Astrocyte of the cerebellum (primary cell): ENCODE data around the gene OTULIN.

Experiments used
- DNase-seq: peaks from one replicate; pipeline ENCODE4 v3.0.0-alpha.2; 2011; ENCODE audit warnings: low read depth
- H3K4me3 ChIP-seq: 2 replicates; pipeline ENCODE4 v1.5.1; 2011; ENCODE audit warnings: mild to moderate bottlenecking, low read depth, low read length, moderate library complexity
- in situ Hi-C: cut with HindIII; loops from 2 replicates; pipeline ENCODE4 v1.10.0; 2017; ENCODE audit warnings: low sequenced_read_pairs
- TF ChIP-seq, protein P1 (sequence below): IDR thresholded peaks from 2 replicates; pipeline ENCODE4 v1.5.1; 2012; ENCODE audit warnings: low read length, low read depth, moderate library complexity, mild to moderate bottlenecking; ENCODE audit errors: missing control alignments

The OTULIN gene

GRCh38 chr5:14635656-14636055 lies 28.9 kb upstream of the OTULIN start:
- no peak for DNase-seq
- TF ChIP-seq, protein P1, sequence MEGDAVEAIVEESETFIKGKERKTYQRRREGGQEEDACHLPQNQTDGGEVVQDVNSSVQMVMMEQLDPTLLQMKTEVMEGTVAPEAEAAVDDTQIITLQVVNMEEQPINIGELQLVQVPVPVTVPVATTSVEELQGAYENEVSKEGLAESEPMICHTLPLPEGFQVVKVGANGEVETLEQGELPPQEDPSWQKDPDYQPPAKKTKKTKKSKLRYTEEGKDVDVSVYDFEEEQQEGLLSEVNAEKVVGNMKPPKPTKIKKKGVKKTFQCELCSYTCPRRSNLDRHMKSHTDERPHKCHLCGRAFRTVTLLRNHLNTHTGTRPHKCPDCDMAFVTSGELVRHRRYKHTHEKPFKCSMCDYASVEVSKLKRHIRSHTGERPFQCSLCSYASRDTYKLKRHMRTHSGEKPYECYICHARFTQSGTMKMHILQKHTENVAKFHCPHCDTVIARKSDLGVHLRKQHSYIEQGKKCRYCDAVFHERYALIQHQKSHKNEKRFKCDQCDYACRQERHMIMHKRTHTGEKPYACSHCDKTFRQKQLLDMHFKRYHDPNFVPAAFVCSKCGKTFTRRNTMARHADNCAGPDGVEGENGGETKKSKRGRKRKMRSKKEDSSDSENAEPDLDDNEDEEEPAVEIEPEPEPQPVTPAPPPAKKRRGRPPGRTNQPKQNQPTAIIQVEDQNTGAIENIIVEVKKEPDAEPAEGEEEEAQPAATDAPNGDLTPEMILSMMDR: no peak
- no peak overlapping the region for H3K4me3 ChIP-seq
- in situ Hi-C loops: loop anchor here (25.0 kb wide), 2 partner anchors 248 to 648 kb away; no protein-coding TSS in a partner anchor

GRCh38 chr5:14640765-14641164 lies 23.8 kb upstream of the OTULIN start:
- in situ Hi-C loops: loop anchor here (25.0 kb wide), 2 partner anchors 253 to 653 kb away; no protein-coding TSS in a partner anchor
- DNase-seq: no peak
- H3K4me3 ChIP-seq: no peak overlapping the region
- TF ChIP-seq, protein P1: no peak

DNA sequence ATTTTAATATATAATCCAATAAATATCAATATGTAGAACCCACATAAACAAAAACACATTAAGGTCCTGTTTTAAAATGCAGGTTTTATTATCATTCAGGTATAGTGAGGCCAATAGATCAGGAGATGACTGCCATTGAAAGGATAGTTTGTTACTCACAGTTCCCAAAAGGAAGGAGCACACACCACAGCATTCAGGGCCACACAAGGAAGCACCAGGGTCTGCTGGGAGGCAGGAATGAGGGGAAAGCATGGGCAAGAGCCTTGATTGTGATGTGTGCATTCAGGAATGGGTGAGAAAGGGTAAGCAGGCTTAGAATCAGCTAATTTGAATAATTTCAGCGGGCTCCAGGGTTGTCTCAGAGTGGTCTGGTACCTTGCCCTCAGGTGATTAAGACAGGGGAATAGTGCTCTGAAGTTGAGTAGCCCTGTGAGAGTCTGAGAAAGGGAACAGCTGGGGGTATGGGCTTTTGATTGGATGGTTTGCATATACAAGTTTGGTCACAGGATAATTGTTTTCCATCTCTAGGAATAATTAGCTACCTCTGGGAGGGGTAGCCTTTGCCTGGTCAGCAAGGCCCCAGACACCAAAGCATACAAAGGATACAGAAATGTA lies 19.8 kb upstream of the OTULIN start:
- in situ Hi-C loops: loop anchor here (25.0 kb wide), 2 partner anchors 257 to 657 kb away; no protein-coding TSS in a partner anchor
- DNase-seq: no peak

DNA sequence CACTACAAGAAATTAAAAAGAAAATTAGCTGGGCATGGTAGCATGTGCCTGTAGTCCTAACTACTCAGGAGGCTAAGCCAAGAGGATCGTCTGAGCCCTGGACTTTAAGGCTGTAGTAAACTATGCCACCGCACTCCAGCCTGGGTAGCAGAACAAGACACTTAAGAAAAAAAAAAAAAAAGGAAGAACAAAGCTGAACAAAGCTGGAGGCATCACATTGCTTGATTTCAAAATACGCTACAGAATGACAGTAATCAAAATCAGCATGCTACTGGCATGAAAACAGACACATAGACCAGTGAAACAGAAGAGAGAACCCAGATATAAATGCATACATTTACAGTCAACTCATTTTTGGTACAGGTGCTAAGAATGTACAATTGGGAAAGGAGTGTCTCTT lies 14.5 kb upstream of the OTULIN start:
- H3K4me3 ChIP-seq: no peak overlapping the region
- TF ChIP-seq, protein P1: no peak
- in situ Hi-C loops: no loop called here
- DNase-seq: no peak

More for the DNA sequence above, 19.8 kb upstream of the OTULIN start:
- no peak overlapping the region for H3K4me3 ChIP-seq
- TF ChIP-seq, protein P1: no peak

DNA sequence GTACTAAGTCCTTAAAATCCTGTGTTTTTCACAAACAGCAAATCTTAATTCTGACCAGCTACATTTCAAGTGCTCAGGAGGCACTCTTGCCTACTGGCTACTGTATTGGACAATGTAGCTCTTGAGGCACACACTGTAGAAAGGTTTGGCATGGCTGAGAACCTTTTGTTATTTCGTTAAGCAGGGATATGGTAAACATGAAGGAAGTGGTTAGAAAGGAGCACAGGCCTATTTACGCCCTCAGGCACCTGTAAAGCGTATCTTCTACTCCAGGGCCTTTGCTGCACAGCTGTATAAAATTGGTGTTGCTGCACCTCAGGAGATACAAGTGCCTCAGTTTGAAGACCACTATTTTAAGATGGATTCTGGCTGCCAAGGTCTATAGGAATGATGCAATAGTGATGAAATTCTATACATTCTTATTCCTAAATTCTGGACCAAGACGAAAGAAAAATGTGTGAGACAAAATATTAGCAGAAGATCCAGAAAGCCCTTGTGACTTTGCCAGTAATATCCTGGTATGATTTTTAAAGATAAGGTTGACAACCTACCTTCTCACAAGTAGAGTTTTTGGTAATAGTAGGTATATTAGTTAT lies 9.3 kb upstream of the OTULIN start:
- in situ Hi-C loops: no loop called here
- H3K4me3 ChIP-seq: no peak overlapping the region
- DNase-seq: no peak
- TF ChIP-seq, protein P1: no peak

GRCh38 chr5:14656898-14657297 lies 7.6 kb upstream of the OTULIN start:
- H3K4me3 ChIP-seq: no peak overlapping the region
- TF ChIP-seq, protein P1: no peak
- DNase-seq: no peak
- in situ Hi-C loops: no loop called here
